LNCAP (cell line): ENCODE measurements around the gene PPARGC1A.

ENCODE experiments used
- TF ChIP-seq, protein P1 (sequence below): fragments of 450-650 bp; IDR thresholded peaks from 2 replicates; pipeline ENCODE4 v1.5.1; 2017; ENCODE audit warnings: mild to moderate bottlenecking

PPARGC1A gene

DNA sequence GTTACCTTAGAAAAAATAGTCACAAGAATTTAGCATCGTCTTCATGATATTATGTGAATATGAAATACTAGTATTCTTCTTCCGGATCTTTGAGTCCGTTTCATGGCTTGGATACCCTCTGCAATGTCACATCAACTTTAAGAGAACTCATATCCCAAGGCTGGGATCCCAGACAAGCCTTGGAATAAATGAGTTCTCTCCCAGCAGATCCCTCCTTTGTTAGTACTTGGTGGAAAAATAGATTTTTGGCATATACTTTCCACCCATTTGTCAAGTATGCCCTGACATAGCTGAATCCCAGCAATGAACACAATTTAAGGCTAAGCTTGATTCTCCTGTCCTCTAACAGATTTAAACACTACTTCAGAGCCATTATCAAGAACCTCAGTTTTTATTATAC is 144.5 kb downstream of the PPARGC1A start:
- TF ChIP-seq, protein P1, sequence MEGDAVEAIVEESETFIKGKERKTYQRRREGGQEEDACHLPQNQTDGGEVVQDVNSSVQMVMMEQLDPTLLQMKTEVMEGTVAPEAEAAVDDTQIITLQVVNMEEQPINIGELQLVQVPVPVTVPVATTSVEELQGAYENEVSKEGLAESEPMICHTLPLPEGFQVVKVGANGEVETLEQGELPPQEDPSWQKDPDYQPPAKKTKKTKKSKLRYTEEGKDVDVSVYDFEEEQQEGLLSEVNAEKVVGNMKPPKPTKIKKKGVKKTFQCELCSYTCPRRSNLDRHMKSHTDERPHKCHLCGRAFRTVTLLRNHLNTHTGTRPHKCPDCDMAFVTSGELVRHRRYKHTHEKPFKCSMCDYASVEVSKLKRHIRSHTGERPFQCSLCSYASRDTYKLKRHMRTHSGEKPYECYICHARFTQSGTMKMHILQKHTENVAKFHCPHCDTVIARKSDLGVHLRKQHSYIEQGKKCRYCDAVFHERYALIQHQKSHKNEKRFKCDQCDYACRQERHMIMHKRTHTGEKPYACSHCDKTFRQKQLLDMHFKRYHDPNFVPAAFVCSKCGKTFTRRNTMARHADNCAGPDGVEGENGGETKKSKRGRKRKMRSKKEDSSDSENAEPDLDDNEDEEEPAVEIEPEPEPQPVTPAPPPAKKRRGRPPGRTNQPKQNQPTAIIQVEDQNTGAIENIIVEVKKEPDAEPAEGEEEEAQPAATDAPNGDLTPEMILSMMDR, result no peak
